ENCODE data around the gene PRSS38.

Gene PRSS38

DNA sequence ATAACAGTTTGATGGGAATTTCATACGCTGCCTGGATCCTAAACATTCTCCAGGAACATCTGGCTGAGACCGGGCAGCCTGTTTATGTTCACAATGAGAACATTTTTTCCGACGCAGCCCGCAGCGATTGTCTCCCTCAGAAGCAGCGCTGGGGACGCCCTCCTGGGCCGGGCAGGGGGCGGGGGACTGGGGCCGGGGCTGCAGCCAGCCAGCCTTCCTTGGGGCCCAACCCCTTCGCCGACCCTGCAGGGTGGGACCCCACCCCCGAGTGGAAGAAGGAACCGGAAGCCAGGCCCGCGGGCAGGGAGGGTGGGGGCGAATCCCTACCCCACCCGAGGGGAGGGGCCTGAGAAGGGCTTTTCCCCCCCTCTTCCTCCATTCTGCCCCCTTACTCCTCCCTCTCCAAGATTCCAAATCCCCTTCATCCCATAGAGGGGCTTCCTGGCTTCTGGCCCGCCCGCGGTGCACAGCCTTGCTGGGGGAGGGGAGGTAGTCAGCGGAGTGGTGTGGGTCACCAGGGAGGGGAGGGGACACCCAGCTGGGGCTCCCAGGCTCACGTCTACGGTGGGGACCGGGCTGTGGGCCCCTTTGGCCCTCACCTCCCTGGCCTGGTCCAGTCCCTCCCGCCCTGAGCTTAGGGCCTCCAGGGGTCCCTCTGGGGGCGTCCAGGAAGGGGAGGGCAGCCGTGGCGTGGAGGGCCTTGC is 71.7 kb downstream of the PRSS38 start:
- no peak for TF ChIP-seq ZNF274 (IDR thresholded peaks at IDR 0.05; ENCODE audit: low read depth, low read length)
- no peak overlapping the region for H3K4me3 ChIP-seq (ENCODE audit: low read length)

DNA sequence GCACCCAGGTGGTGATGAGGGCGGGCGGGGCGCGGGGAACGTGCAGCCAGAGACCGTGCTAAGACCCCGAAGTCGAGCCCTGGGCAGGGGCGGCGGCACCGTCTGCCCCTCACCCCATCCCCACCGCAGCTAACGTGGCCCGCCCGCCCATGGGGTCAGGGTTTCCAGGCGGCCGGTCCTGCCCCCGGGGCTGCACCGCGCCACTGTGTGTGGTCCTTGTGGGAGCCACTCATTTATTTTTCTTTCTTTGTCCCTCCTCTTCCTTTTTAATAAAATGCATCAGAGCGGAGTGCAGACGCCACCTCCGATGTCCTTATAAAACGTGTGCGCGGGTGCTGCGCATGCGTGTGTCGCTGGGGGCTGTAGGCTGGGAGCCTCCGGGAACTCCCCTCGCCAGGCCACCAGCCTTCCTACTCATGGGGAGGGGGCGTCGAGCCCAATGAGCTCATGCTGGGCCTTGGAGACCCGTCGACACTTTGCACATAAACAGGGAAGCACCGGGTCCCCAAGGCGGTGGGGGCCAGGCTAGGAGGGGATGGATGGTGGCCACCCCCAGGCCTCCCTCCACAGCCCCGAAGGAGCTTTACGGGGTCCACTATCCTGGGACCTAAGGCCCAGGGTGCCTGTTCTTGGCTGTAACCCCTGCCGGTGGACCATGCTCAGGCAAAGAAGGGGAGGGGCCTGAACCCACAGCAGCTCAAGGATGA is 72.4 kb downstream of the PRSS38 start:
- H3K4me3 ChIP-seq (ENCODE audit: low read length), result no peak overlapping the region
- TF ChIP-seq ZNF274 (IDR thresholded peaks at IDR 0.05; ENCODE audit: low read depth, low read length), result no peak

DNA sequence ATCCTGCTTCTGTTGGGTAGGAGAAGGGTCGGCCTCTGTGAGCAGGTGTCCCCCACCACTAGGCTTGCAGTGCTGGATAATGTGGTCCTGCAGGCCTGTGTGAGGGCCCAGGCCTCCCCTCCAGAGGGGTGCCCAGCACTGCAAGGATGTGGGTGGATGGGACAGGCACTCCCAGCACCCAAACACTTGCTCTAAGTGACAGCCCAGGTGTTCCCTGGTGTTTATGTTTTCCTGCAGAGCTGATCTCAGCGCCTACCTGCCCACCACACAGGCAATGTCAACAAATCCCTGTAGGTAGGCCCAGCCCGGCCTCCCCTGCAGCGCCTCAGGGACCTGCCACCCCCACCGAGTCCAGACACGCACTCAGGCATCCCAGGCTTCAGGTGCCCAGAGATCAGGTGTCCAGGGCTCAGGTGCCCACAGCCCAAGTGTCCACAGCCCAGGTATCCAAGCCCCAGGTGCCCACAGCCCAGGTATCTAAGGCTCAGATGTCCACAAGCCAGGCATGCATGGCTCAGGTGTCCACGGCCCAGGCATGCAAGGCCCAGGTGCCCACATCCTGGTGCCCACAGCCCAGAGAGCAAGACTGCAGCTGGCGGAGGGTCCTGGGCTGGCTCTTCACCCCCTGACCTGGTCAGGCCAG is 73.0 kb downstream of the PRSS38 start:
- H3K4me3 ChIP-seq (ENCODE audit: low read length), result no peak overlapping the region
- no peak for TF ChIP-seq ZNF274 (IDR thresholded peaks at IDR 0.05; ENCODE audit: low read depth, low read length)

DNA sequence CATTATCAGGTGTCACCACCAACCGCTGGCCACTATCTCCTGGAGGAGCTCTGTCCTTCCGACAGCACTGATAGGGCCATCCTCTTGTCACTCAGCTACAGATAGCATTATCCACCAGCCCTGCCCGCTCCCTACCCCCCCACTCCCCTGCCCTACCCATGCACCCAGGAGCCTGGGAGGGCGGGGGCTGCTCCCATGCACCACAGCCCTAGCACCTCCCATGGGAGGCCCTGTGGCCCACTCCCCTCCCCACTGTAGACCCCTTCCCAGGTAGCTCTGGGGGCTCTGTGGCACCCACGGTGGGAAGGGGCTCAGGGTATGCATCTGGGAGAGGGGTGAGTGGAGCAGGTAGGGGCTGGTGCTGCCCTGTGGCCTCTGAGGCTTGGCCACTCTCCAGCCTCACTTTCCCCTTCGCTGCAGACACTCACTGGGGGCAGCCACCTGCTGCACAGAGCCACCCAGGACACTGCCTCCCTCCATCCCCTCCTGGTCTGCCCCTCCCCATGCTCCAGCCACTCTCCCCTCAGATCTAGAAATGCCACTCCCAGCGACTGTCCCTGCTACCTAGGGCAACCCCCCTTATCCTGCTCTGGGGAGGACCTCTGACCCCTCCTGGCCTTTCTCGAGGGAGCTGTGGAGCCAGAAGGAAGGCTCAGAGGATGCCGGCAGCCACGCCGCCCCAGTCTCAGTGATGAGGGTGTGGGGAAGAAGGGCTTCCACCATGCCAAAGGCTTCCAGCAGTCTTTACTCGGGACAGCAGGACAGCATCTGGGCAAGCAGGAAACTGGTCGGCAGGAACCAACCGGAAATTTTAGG is 73.8 kb downstream of the PRSS38 start:
- TF ChIP-seq ZNF274 (IDR thresholded peaks at IDR 0.05; ENCODE audit: low read depth, low read length), result no peak

DNA sequence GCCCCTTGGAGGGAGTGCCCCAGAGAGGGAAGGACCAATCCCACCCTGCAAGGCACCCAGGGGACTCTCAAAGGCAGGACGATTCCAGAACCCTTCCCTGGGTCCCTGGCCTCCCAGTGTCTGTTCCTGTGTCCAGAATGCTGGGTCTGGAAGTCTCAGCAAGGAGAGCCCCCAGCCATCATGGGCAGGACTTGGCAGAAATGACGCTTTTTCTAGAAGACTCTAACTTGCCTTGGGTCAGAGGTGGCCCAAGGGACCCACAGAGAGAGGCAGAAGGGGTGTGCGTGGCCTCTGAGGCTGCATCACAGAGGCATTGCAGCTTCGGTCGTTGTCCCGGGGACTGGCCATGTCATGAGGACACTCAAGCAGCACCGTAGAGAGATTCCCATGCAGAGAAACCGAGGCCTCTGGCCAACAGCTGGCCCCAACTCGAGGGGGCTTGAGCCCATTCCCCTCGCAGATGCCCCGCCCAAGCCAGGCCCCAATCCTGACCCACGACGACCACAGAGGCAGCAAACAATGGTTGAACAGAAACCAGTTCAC is 74.5 kb downstream of the PRSS38 start:
- TF ChIP-seq ZNF274 (IDR thresholded peaks at IDR 0.05; ENCODE audit: low read depth, low read length), result no peak
- no peak overlapping the region for H3K4me3 ChIP-seq (ENCODE audit: low read length)

More for the DNA sequence above, 73.8 kb downstream of the PRSS38 start:
- no peak overlapping the region for H3K4me3 ChIP-seq (ENCODE audit: low read length)

DNA sequence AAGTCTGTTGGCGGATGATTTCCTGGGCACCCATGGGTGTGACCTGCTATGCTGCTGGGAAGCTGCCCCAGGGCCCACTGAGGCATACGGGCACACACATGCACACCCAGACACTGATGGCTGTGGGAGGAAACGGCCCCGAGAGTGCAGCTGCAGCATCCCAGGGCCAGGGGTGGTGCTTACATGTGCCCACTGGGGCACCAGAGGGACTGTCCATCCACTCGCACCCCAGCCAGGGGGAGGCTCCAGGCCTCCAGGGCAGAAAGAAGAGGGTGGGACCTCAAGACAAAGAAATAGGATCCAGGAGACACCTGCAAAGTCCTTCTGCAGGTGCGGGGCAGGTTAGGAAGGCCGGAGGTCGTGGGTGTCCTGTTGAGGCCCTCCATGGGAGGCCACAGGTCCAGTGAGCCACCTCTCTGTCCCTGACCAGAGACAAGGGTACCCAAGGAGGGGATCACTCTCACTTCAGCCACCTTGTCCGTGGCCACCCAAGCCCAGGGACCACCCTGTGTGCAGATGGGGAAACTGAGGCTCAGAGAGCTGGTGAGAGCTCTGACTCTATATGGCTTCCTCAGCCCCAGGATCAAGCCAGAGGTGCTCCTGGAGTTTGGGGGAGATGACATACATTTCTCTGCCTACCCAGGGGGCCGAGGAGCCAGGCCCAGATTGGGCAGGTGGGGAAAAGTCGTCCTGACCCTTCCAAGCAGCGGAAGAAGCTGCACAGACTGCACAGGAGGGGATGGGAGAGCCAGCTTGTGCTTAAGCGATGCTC is 75.2 kb downstream of the PRSS38 start:
- no peak for TF ChIP-seq ZNF274 (IDR thresholded peaks at IDR 0.05; ENCODE audit: low read depth, low read length)
- no peak overlapping the region for H3K4me3 ChIP-seq (ENCODE audit: low read length)

DNA sequence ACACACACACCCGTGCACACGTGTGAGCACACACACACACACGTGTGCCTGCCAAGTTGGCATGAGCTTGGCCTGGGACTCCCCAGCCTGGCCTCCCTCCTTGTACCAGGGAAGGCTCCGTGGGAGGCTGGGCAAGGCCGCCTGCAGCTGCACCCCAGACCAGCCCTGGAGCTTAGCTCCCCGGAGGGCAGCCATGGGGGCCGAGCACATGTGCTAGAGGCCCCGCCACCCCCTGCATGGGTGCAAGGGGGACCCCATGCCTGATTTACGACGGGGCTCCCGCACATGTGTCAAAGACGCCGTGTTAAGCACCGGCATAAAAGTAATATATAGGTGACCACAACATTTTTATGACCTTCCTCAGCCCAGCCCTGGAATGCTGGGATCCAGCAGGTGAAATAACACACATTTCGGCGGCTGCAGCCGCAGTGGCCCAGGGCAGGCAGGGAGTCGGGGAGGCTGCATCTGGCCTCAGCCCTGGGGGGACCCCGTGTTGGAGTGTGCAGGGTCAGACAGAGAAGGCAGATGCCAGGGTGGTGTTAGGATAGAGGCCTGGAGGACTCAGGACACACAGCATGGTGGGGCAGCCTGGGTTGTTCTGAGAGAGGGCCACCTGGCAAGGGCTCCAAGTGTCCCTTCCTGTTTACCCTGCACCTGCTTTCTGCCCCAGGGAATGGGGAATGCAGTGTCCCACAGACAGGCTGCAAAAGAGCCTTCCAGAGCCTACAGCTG is 75.9 kb downstream of the PRSS38 start:
- H3K4me3 ChIP-seq (ENCODE audit: low read length), result no peak overlapping the region
- TF ChIP-seq ZNF274 (IDR thresholded peaks at IDR 0.05; ENCODE audit: low read depth, low read length), result no peak

DNA sequence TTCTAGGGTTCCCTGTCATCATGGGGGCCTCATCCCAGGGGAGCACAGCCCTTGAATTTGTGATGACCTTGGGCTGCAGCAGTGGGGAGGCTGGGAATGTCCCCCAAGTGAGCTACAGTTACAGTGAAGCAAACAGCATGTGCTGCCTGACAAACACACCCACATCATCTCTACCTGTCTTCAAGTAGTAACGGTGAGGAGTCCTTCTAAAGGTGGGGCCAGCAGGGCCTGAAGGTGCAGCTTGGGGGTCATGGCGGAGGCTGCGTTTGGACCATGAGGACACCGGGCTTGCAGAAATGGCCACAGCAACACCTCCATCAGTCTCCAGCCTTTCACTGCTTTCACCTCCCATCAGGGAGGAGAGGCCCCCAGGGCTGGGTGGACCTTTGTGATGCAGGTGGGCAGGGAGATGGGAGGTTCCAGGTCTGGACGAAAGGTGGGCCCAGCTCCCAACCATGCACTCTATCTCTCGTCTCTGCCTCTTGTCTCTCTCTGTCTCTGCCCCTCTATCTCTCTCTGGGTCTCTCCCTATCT is 76.5 kb downstream of the PRSS38 start:
- no peak for TF ChIP-seq ZNF274 (IDR thresholded peaks at IDR 0.05; ENCODE audit: low read depth, low read length)
- H3K4me3 ChIP-seq (ENCODE audit: low read length), result no peak overlapping the region

DNA sequence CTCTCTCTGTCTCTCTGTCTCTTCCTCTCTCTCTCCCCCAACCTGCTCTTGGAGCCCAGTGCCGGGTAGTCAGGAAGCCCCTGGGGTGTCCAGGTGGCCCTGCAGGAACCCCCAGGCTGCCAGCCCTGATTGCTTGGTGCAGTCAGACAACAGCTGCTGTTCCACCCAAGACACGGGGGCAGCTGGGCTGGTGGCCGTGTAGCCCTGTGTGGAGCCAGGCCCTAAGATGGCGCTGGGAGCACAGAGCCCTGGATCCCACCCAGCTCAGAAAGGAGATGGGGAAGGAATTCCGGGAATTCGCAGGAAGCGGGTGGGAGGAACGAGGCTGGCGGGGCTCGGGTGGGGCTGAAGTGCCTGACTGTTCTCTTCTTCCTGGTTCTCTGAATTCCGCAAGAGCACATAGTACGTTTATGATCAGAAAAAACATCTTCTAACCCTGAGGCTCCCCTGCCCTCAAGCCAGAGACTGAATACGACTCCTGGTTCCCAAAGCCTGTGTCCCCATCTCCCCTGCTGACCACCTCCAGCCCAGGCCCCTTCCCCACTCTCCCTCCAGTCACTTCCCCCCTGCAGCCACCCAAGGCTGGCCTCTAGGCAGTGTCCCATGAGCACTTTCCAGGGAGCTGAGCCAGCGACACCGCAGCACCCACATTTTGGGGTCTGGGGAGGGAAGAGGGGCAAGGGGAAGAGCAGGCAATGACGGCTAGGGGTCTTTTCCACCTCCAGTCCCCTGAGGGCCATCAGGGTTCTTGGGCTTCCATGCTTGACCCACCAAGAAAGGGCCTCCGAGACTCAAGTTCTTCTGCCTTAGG is 77.2 kb downstream of the PRSS38 start:
- TF ChIP-seq ZNF274 (IDR thresholded peaks at IDR 0.05; ENCODE audit: low read depth, low read length), result no peak
- H3K4me3 ChIP-seq (ENCODE audit: low read length), result no peak overlapping the region

DNA sequence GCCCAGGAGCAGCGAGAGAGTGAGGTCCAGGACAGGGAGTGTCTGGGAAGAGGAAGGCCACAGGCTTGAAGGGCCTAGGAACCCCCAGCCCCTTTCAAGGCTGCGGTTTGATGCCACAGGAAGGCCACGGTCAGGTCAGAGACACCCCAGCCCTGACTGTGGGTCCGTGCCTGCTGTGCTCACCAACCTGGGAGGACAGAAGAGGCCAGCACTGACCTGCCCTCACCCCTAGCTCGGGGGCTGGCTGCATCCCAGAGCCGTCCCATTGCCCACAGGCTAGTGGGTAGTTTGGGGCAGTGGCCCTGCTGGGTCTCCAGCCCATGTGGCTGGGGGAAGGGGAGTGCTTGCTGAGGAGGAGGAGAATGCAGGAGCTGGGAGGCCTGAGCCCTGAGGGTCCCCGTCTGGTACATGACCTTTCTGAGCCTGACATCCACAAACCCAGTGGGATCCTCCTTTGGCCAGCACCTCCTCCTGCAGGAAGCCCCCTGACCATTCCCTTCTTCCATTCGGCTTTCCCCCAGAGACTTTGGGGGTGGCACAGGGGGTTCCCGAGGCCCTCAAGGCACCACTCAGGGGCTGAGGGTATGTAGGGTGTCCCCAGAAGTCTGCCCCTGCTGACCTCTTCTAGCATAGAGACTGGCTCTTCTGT is 77.9 kb downstream of the PRSS38 start:
- no peak for TF ChIP-seq ZNF274 (IDR thresholded peaks at IDR 0.05; ENCODE audit: low read depth, low read length)
- no peak overlapping the region for H3K4me3 ChIP-seq (ENCODE audit: low read length)
